ENCODE results near the gene ZNF805. TPM values are rescaled to one million over a fixed set of nuclear protein-coding genes. Genes with fewer than 3 reads are reported as not detected.
"Not testable (repeated sequence)": the region's sequence is repeated elsewhere in the genome, so short reads cannot be mapped to it uniquely, and the experiment has no call there.

Gene ZNF805
- total RNA-seq, 2 experiments from 2014 or later = 8.1 to 14.9 TPM

DNA sequence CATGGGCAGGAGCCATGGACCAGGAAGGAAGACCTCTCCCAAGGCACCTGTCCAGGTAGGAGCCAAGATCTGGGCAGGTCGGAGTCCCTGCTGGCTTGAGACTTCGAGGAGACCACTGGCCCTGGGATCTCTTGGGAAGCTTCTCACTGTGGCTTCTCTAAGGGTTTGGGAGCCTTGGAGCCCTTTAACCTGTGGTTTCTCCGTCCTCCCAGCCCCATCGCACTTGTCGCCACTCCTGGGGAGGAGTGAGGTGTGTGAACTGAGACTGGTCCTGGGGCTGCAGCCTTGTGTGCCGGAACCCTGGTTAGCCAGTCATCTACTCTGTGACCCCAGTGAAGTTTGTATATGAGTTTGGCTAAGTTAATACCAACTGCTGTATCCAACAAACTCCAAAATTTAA, 8.2 kb downstream of the ZNF805 start:
- CTCF ChIA-PET (ENCODE audit: unreplicated experiment) = no interaction called here

GRCh38 chr19:57249329-57249728, 8.9 kb downstream of the ZNF805 start:
- CTCF ChIA-PET (ENCODE audit: unreplicated experiment) = no interaction called here
- Histone ChIP-seq H3K9me3 (ENCODE audit: low read length) (no peaks in the 10 kb centered on the region), H3K9me2 (ENCODE audit: insufficient read depth, low read length) (no peaks in the 10 kb centered on the region), H3K36me3 (ENCODE audit: insufficient read depth, low read length) (peaks cover 72% of the 10 kb centered on the region), H4K20me1 (ENCODE audit: insufficient read depth, low read length) (no peaks in the 10 kb centered on the region), H3K4me3 (ENCODE audit: low read depth, low read length, poor library complexity, severe bottlenecking) (no peak overlapping the region), H3K4me1 (ENCODE audit: insufficient read depth, low read length, poor library complexity, severe bottlenecking) (no peaks in the 10 kb centered on the region), H3K79me2 (ENCODE audit: insufficient read depth, low read depth, low read length) (no peaks in the 10 kb centered on the region), H2AFZ (ENCODE audit: low read length) (no peak overlapping the region), H3K27ac (ENCODE audit: low read depth, low read length, poor library complexity, severe bottlenecking) (no peak overlapping the region), H3K4me2 (ENCODE audit: low read length) (no peak overlapping the region)
- no TSS peak for BruUV-seq (replicated peaks)
- intact Hi-C loops (cut with micrococcal nuclease; ENCODE audit: unreplicated experiment) = no loop called here
- TF ChIP-seq EZH2phosphoT487 (IDR thresholded peaks at IDR 0.05; ENCODE audit: borderline replicate concordance, low read depth, low read length) = no peak
- POLR2A ChIA-PET = no interaction called here
- no peak for DNase-seq (ENCODE audit: low spot score)

More for the DNA sequence above, 8.2 kb downstream of the ZNF805 start:
- TF ChIP-seq CTCF (conservative IDR thresholded peaks at IDR 0.05; ENCODE audit: low read length) (no peak), EZH2phosphoT487 (IDR thresholded peaks at IDR 0.05; ENCODE audit: borderline replicate concordance, low read depth, low read length) (no peak)
- Histone ChIP-seq H3K36me3 (ENCODE audit: insufficient read depth, low read length) (peaks cover 66% of the 10 kb centered on the region), H4K20me1 (ENCODE audit: insufficient read depth, low read length) (no peaks in the 10 kb centered on the region), H3K4me3 (ENCODE audit: low read depth, low read length, poor library complexity, severe bottlenecking) (no peak overlapping the region), H3K9me2 (ENCODE audit: insufficient read depth, low read length) (no peaks in the 10 kb centered on the region), H3K27ac (ENCODE audit: low read depth, low read length, poor library complexity, severe bottlenecking) (no peak overlapping the region), H3K9me3 (ENCODE audit: low read length) (no peaks in the 10 kb centered on the region), H3K4me1 (ENCODE audit: insufficient read depth, low read length, poor library complexity, severe bottlenecking) (no peaks in the 10 kb centered on the region), H3K4me2 (ENCODE audit: low read length) (no peak overlapping the region), H2AFZ (ENCODE audit: low read length) (no peak overlapping the region), H3K79me2 (ENCODE audit: insufficient read depth, low read depth, low read length) (no peaks in the 10 kb centered on the region)
- DNase-seq (ENCODE audit: low spot score) = no peak
- POLR2A ChIA-PET = no interaction called here
- no TSS peak for BruUV-seq (replicated peaks)
- intact Hi-C loops (cut with micrococcal nuclease; ENCODE audit: unreplicated experiment) = no loop called here

DNA sequence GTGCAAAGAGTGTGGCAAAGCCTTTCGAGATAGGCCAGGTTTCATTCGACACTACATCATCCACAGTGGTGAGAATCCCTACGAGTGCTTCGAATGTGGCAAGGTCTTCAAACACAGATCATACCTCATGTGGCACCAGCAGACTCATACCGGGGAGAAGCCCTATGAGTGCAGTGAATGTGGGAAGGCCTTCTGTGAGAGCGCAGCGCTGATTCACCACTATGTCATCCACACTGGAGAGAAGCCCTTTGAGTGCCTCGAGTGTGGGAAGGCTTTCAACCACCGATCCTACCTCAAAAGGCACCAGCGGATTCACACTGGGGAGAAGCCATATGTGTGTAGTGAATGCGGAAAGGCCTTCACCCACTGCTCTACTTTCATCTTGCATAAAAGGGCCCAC, 13.3 kb downstream of the ZNF805 start:
- DNase-seq (ENCODE audit: low spot score); H3K4me1 ChIP-seq (ENCODE audit: insufficient read depth, low read length, poor library complexity, severe bottlenecking); H2AFZ ChIP-seq (ENCODE audit: low read length); intact Hi-C loops (cut with micrococcal nuclease; ENCODE audit: unreplicated experiment); POLR2A ChIA-PET; BruUV-seq (replicated peaks); H3K9me3 ChIP-seq (ENCODE audit: low read length); H3K79me2 ChIP-seq (ENCODE audit: insufficient read depth, low read depth, low read length); H3K27ac ChIP-seq (ENCODE audit: low read depth, low read length, poor library complexity, severe bottlenecking); H3K9me2 ChIP-seq (ENCODE audit: insufficient read depth, low read length); H4K20me1 ChIP-seq (ENCODE audit: insufficient read depth, low read length); H3K4me2 ChIP-seq (ENCODE audit: low read length); CTCF ChIA-PET (ENCODE audit: unreplicated experiment); H3K4me3 ChIP-seq (ENCODE audit: low read depth, low read length, poor library complexity, severe bottlenecking): not testable (repeated sequence)
- peaks cover 60% of the 10 kb centered on the region for H3K36me3 ChIP-seq (ENCODE audit: insufficient read depth, low read length)

DNA sequence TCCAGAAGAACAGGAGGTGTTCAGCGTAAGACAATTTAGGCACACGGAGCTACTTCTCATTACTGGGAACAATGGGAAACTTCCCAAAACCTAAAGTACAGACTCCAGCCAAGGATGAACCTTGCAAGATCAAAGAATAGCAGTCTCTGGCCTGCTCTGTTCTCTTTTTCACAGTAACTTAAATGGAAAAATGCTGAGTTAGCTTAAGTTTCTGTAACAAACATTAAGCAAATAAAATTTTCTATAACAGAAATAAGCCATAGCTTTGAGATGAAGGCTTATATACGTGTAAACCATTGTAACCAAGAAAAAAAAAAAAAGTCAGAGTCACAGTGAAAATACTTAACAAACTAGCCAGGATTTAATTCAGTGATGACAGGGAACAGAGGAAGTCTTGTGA, 21.6 kb downstream of the ZNF805 start:
- no peak overlapping the region for H3K4me3 ChIP-seq (ENCODE audit: low read depth, low read length, poor library complexity, severe bottlenecking)
- ChIA-PET CTCF (ENCODE audit: unreplicated experiment) (no interaction called here), POLR2A (interaction anchor here (0.7 kb wide), 1 partner anchor 41 kb away, joined by 3 read pairs; no protein-coding TSS in a partner anchor)
- DNase-seq (ENCODE audit: low spot score) = no peak
- H3K4me1 ChIP-seq (ENCODE audit: insufficient read depth, low read length, poor library complexity, severe bottlenecking) = peaks cover 2% of the 10 kb centered on the region
- H3K9me2 ChIP-seq (ENCODE audit: insufficient read depth, low read length) = no peaks in the 10 kb centered on the region
- no peaks in the 10 kb centered on the region for H4K20me1 ChIP-seq (ENCODE audit: insufficient read depth, low read length)
- no TSS peak for BruUV-seq (replicated peaks)
- H3K79me2 ChIP-seq (ENCODE audit: insufficient read depth, low read depth, low read length) = no peaks in the 10 kb centered on the region
- intact Hi-C loops (cut with micrococcal nuclease; ENCODE audit: unreplicated experiment) = no loop called here
- H3K27ac ChIP-seq (ENCODE audit: low read depth, low read length, poor library complexity, severe bottlenecking) = no peak overlapping the region
- H3K9me3 ChIP-seq (ENCODE audit: low read length) = no peaks in the 10 kb centered on the region
- TF ChIP-seq EZH2phosphoT487 (IDR thresholded peaks at IDR 0.05; ENCODE audit: borderline replicate concordance, low read depth, low read length) = no peak
- no peak for TF ChIP-seq CTCF (conservative IDR thresholded peaks at IDR 0.05; ENCODE audit: low read length)
- peaks cover 16% of the 10 kb centered on the region for H3K36me3 ChIP-seq (ENCODE audit: insufficient read depth, low read length)
- no peak overlapping the region for H2AFZ ChIP-seq (ENCODE audit: low read length)
- no peak overlapping the region for H3K4me2 ChIP-seq (ENCODE audit: low read length)
